ENCODE measurements around the gene CNIH2.

CNIH2 gene

GRCh38 chr11:66327171-66328030 is 49.4 kb downstream of the CNIH2 start:
- no peak for DNase-seq (ENCODE audit: extremely low read depth in 1 of 2, low read depth in 1 of 2)

GRCh38 chr11:66328031-66328301 is 50.0 kb downstream of the CNIH2 start:
- DNase-seq (ENCODE audit: extremely low read depth in 1 of 2, low read depth in 1 of 2): no peak

GRCh38 chr11:66328302-66329144 is 50.5 kb downstream of the CNIH2 start:
- DNase-seq (ENCODE audit: extremely low read depth in 1 of 2, low read depth in 1 of 2): peak in 1 of 2 donors; percentile 72

- no peak for DNase-seq (ENCODE audit: extremely low read depth in 1 of 2, low read depth in 1 of 2)
Measured at GRCh38 chr11:66329165-66329673, 51.2 kb downstream of the CNIH2 start.

GRCh38 chr11:66330931-66331330 is 53.0 kb downstream of the CNIH2 start:
- no peak for DNase-seq (ENCODE audit: extremely low read depth in 1 of 2, low read depth in 1 of 2)

GRCh38 chr11:66331542-66332370 is 53.8 kb downstream of the CNIH2 start:
- no peak for DNase-seq (ENCODE audit: extremely low read depth in 1 of 2, low read depth in 1 of 2)

GRCh38 chr11:66332371-66333219 is 54.6 kb downstream of the CNIH2 start:
- no peak for DNase-seq (ENCODE audit: extremely low read depth in 1 of 2, low read depth in 1 of 2)

GRCh38 chr11:66333220-66333877 is 55.4 kb downstream of the CNIH2 start:
- no peak for DNase-seq (ENCODE audit: extremely low read depth in 1 of 2, low read depth in 1 of 2)

Measured in activated CD8-positive, alpha-beta memory T cell treated with anti-CD3 and anti-CD28 coated beads for 1 hour (primary cell).